GM12874 (cell line): Measurements from ENCODE around the gene KLK7.

Experiments
- CTCF ChIP-seq: IDR thresholded peaks from 2 replicates; pipeline ENCODE4 v1.5.1; 2011; ENCODE audit warnings: low read depth, mild to moderate bottlenecking, control low read depth, low read length, moderate library complexity; ENCODE audit not compliant: insufficient read depth

Gene KLK7

DNA sequence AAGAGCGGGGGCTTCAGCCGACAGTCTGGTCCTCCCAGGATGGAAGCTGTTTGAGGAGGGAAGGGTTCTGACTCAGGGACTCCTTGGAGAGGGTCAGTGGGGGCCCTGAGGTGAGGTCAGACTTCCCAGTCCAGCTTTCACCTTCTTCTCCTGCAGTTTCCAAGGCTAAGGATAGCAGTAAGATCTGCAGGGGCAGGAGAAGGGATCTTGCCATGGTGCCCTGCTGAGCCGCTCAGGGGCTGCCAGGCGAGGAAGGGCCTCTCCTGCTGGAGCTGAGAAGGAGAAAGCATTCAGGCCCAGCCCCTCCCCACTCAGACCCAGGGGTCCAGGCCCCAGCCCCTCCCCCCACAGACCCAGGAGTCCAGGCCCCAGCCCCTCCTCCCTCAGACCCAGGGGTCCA is 1.5 kb downstream of the KLK7 start:
- no peak for TF ChIP-seq CTCF

DNA sequence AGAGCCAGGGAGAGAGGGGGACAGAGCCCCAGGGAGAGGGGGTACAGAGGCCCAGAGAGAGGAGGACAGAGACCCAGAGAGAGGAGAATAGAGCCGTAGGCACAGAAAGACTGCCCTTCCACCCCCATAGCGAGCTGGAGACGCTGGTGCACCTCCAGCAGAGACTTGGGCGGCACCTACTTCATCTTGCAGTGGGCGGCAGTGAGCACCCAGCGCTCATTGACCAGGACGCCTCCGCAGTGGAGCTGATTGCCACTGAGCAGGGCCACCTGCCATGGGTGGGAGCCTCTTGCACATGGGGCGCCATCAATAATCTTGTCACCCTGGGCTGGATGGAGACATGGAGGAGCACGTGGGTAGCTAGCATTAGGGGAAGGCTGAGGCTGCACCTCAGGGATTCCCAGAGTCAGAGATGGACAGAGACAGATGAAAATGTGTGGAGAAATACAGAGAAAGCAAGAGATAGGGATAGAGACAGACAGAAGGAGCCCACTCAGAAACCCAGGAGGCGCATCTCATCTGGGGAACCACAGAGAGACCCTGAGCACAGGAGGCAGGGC is 2.0 kb downstream of the KLK7 start:
- TF ChIP-seq CTCF, result no peak

GRCh38 chr19:50980208-50980607 is 3.5 kb downstream of the KLK7 start:
- TF ChIP-seq CTCF, result no peak

DNA sequence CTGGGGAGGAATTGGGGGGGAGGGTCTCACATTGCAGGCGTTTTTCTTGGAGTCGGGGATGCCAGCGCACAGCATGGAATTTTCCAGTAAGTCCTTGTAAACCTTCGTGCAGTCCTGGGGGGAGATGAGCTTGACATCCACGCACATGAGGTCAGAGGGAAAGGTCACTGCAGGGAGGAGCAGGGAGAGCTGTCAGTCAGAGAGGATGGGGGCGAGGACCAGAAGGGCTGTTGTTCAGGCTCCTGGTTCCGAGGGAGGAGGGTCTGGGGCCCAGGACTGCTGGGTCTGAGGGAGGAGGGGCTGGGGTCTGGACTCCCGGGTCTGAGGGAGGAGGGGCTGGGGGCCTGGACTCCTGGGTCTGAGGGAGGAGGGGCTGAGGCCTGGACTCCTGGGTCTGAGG is 4.0 kb downstream of the KLK7 start:
- TF ChIP-seq CTCF, result no peak

- TF ChIP-seq CTCF, result no peak
Measured at GRCh38 chr19:50978772-50979390, 4.8 kb downstream of the KLK7 start.

DNA sequence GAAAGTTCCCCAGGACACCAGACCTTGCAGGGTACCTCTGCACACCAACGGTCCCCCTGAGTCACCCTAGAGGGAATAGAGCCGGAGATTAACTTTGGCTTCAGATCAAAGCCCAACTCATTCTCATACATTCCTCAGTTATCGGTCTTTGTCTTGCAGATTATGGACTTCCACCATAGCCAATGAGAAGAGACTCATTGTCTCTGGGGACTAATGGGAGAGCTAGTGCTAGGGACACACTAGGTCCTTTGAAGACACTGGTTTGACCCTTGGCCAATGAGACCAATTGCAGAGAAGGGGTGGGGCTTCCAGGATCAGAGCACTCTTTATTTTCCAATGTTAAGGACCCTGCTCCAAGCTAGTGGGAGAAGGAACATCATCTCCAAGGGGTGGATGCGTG is 6.1 kb downstream of the KLK7 start:
- no peak for TF ChIP-seq CTCF

- no peak for TF ChIP-seq CTCF
Measured at GRCh38 chr19:50975766-50976165, 8.0 kb downstream of the KLK7 start.
